HL-60/S4 treated with phorbol 12-myristate 13-acetate at 8.2 ng/mL for 4 days and 3 days (cell line): Measurements from ENCODE around the gene SENP1.

Experiments used
- in situ Hi-C: fragments of 300-500 bp; cut with MboI; formaldehyde crosslinking; loops from 2 replicates; pipeline ENCODE4 v1.15.0; 2022; ENCODE audit warnings: low sequenced_read_pairs

Gene SENP1

DNA sequence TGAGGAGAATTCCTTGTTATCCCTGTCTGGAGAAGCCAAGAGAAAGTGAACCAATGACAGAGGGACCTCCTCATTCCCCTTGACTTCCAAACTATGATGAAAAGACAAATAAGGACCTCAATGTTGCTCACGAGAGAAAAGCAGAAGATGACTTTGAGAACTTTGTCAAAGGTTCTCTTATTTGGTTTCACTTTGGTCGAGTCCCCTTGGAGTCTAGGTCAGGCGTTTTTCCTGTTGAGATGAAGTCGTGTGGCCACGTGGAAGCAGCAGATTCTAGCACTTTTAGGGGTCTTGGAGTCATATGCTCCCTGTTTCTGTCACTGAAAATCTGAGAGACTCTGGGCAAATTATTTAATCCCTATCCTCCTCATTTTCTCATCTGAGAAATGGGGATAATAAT is 67.8 kb downstream of the SENP1 start:
- in situ Hi-C loops = no loop called here

- in situ Hi-C loops = no loop called here
Measured at GRCh38 chr12:48037267-48037915, 68.5 kb downstream of the SENP1 start.

DNA sequence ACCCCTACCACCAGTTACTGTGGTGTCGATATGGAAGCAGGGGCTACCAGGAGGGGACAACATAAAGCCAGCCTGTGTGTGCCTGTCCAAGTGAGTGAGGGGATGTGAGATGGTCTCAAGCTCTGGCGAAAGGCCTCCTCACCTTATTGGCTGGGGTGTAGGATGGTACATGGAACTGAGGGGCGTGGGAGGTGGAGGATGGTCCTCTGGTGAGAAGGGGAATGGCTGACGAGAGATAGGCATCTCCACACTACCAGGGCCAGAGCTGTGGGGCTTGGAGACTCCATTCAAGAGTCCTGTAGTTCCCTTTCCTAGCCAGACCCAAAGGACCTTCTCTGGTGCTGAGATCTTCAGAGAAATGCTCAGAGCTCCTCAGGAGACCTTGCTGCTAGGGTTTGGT is 69.1 kb downstream of the SENP1 start:
- in situ Hi-C loops = no loop called here

DNA sequence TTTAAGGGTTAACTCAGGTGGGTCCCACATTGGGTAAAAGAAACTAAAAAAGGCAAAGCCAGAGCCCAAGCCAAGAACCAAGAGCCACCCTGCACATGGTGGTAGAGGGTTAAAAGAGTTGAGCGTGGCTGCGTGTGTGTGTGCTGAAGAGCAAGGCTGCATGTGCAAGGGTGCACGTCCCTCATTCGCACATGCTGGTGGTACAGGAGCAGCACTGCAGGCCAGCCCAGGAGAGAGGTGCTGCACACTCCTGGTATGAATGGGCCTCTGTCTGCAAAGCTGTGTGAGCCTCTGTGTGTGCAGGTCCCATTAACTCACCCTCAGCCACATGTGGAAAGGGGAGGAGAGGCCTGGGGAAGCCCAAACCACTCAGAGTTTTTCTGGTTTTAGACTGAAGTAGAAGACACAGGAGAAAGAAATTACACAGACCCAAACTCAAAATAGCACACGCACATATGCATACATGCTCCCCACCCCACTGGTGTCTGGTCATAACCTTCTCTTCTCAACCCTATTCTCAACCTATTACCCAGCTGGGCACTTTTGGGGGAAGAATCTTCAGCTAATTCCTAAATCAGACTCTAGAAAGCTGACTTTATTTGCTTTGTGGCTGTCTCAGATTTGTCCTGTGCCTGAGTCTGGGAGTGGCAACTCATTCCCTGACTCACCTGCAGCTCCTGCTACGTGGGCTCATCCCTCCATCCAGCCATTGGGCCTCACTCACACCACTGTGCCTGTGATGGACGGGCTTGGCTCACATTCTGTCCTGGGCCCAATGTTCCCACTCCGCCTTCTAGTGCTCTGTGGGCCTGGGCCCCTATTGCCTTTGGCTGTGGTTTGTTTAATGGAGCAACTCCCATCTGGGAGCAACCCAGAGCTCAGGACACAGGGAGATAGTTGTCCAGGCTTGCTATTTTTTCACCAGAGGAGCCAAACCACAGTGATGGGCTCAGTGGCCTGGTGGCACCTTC is 70.8 kb downstream of the SENP1 start:
- in situ Hi-C loops = no loop called here

- in situ Hi-C loops = no loop called here
Measured at GRCh38 chr12:48033451-48033850, 72.4 kb downstream of the SENP1 start.

DNA sequence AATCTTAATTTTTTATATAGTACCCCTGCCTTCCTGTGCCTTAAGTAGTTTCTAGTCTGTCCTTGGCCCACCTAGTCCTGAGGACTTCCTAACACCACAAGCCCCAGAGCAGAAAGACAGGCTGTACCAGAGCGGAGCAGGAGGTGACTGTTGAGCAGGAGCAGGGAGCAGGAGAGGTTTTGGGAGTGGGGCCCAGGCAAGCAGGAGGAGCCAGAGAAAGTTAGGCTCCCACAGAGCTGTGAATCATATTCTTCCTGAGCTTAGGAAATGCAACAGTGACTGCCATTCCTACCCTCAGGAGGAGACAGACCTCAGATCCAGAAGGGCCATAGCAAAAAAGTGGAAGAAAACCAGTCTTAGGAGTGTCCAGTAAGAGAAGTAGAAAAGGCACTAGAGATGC is 73.3 kb downstream of the SENP1 start:
- in situ Hi-C loops = no loop called here

GRCh38 chr12:48031135-48031960 is 74.5 kb downstream of the SENP1 start:
- in situ Hi-C loops = no loop called here

GRCh38 chr12:48030173-48030650 is 75.7 kb downstream of the SENP1 start:
- in situ Hi-C loops = no loop called here

- in situ Hi-C loops = no loop called here
Measured at GRCh38 chr12:48029491-48030172, 76.2 kb downstream of the SENP1 start.

GRCh38 chr12:48028541-48029431 is 77.1 kb downstream of the SENP1 start:
- in situ Hi-C loops = no loop called here

GRCh38 chr12:48027183-48028002 is 78.5 kb downstream of the SENP1 start:
- in situ Hi-C loops = no loop called here

DNA sequence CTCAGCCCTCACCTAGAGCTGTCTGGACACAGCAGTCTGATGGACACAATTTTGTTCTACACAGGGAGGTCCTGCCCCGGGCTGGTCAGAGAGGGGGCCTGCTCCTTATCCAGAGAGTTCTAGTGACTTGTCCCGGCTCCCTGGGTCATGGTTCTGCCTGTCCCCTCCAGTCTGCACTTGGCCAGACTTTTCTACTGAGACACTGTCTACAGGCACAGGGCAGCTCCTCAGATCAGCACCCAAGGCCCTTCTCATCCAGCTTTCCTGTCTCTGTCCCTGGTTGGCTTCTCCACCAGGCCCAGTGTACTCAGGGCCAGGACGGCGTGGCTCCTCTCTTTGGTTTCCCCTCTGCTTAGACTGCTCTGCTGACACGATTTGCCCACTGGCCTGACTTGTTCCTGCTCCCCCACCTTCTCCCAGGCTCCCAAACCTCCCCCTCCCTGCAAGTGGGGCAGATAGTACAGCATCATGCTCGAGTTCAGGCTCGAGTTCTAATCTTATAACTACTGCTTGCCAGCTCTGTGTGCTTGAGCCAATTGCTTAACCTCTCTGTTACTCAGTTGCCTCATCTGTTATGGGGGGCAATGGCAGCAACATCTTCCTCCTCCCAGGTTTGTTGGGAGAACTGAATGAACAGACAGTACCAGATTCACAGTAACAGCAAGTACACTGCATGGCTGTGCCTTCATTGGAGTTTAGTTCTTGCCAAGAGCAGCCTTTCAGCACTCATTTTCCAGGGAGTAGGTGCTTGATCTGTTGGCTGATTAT is 79.6 kb downstream of the SENP1 start:
- in situ Hi-C loops = no loop called here

- in situ Hi-C loops = no loop called here
Measured at GRCh38 chr12:48025281-48025680, 80.6 kb downstream of the SENP1 start.

GRCh38 chr12:48024735-48025134 is 81.1 kb downstream of the SENP1 start:
- in situ Hi-C loops = no loop called here

GRCh38 chr12:48023386-48023785 is 82.5 kb downstream of the SENP1 start:
- in situ Hi-C loops = no loop called here

DNA sequence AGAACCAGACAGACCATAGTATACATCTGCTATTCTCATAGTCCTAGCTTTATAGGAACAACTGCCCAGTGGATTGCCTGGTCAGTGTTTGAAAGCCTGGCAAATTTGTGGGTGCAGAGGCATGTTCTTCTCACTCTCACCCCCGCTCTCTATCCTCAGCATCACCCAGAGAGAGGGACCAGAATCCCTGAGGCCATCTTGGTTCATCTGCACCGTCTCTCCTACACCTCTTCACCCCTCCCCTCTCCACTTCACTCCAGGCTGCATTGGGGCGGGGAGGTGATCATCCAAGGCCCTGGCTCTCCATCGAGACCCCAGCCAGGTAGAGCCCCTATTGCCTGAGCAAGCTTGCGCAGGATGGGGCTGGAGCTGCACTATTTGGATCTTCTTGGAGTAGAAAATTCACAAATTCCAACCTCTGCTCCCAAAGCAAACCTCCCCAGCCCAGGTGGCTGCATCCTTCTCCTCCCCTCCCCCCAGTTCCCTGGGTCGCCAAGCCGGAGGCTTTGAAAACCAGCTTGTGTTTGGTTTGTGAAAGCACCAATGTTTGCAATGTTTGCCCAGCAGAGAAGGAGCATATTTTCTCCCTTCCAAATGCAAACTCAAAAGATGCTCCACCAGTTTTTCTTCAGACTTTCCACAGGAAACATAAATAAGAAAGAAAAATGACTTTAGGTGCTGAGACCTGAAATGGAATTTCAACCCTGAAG is 83.0 kb downstream of the SENP1 start:
- in situ Hi-C loops = no loop called here

DNA sequence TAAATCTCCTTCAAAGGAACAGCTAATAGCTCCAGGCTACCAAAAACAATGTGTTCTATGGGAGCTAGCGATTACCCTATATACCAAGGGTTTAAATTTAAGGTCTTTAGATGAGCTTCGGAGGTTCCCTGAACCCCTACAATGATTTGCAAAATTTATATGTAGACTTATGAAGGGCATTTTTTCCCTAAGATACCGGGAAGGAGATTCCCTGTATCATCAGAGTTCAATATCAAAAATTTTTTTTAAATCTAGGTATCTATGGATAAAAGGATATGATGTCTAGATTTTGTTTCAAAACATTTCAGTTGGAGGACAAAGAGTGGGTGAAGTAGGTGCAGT is 83.7 kb downstream of the SENP1 start:
- in situ Hi-C loops = no loop called here
